Measurements from ENCODE around the gene CIZ1.
"Not testable (repeated sequence)": the region's sequence is repeated elsewhere in the genome, so short reads cannot be mapped to it uniquely, and the experiment has no call there.

The CIZ1 gene

DNA sequence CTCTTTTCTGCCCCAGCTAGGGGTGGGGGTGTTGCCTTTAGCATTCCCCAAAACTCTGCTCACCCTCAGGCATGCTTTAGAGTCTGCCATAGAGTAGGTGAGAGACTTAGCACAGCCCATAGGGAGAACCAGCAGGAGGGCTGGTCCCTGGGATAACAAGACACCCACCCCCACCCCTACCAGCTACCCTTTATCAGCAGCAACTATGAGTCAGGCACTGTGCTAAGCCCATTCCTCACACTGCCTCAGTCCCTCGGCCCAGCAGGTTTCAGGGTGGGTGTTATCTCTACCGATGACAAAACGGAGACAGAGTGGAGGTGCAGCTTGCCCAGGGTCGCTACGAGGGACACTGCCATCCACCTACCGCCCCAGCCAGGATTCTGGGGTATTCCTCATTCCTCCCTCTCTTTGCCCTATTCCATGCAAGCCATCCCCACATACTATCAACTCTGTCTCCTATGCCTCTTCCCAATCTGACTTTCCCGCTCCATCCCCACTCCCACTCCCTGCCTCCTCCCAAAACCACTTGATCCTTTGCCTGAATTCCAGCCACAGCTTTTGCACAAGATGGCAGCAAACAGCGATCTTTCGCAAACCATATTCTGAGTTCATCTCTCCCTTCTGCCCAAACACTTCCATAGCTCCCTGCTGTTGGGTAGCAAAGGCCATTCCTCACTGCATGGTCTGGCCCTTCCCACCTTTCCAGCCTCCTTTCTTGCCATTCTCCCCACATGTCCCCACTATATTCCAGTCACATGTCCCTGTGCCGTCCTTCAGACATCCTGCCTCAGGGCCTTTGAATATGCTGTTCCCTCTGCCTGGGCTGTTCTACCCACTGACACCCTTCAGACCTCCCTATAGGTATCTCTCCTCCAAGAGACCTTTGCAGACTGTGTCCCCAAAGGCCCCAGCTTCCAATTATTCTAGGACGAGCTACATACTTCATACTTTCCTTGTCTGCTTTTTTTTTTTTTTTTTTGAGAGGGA is 5.1 kb downstream of the CIZ1 start:
- no peak for FAIRE-seq

GRCh38 chr9:128182893-128183588 is 8.3 kb downstream of the CIZ1 start:
- no peak for FAIRE-seq

- FAIRE-seq, result not testable (repeated sequence)
Observed at GRCh38 chr9:128181480-128181879, 9.9 kb downstream of the CIZ1 start.

GRCh38 chr9:128180447-128180846 is 10.9 kb downstream of the CIZ1 start:
- no peak for FAIRE-seq

DNA sequence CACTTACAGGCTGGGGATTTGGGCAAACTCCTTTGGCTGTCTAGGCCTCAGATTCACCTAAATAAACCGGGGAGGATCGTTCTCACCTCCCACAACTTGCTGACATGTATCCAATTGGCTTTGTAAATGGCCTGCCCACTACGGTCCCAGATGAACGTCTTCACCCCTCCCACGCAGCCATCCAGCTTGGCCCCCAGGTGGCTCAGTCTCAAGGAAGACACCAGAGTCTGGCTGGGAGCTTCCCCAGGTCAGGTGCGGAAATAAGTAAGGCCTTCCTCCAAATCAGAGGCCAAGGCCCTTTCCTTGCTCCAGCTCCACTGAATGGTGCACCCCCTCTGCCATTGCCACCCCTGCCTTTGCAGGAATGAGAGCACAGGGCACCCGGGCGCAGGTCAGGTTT is 11.4 kb downstream of the CIZ1 start:
- FAIRE-seq, result no peak

DNA sequence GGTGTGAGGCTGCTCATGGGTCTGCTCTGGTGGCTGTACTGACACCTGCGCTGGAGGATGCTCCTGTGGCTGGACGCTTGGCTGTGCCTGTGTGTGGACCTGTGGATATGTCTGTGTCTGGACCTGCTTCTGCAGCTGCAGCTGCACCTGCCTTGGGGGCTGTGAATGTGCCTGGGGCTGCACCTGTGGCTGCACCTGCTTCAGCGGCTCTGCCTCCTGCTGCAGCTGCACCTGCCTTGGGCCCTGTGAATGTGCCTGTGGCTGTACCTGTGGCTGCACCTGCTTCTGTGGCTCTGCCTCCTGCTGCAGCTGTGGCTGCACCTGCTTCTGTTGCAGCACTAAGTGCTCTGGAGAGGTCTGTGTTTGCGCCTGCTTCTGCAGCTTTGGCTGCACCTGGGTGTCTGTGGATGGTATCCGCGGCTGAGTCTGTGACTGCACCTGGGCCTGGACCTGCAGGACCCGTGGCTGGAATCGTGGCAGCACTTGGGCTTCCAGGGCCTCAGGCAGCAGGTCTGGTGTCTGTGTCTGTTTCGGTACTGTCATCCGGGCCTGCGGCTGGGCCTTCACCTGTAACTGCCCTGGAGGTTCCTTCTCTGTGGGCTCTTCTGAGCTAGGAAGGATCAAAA is 12.5 kb downstream of the CIZ1 start:
- no peak for FAIRE-seq

GRCh38 chr9:128175726-128176125 is 15.6 kb downstream of the CIZ1 start:
- no peak for FAIRE-seq

DNA sequence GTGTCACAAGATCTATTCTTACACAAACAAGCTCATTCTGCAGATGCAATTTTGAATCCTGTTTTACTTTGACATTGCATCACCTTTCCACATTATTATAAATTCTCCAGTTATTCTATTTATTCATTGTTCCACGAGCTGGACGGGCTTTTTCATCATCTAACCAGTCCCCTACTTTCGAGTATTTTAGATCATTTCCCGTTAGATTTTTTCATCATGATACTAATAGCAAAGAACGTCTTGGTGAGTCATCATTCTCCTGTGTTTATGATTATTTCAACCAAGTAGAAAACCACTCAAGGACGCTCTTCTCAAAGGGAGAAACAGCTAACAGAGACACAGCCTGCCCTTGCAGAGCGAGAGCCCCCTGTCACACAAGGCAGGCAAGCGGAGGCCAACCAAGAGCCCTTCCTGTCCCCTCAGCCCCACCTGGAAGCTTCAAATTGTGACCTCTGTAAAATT is 16.2 kb downstream of the CIZ1 start:
- FAIRE-seq, result no peak

DNA sequence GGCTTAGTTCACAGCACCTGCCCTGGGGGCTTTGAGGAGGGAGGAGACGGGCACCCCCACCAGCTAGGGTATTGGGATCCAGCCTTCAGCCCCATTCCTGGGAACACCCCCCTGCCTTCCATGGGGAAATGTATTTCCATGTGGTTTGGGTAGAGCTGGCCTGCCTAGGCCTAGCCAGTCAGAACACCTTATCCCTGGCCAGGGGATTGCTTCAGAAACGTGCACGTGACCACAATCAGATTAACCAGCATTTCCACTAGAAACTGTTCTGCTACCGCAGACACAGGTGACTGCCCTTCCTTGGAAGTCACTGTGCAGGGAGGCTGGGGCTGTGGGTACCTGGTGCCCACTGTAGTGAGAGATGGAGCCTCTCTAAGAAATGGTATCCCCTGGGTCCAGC is 17.3 kb downstream of the CIZ1 start:
- no peak for FAIRE-seq

GRCh38 chr9:128169925-128170324 is 21.4 kb downstream of the CIZ1 start:
- FAIRE-seq, result no peak

- FAIRE-seq, result no peak
Observed at GRCh38 chr9:128169492-128169891, 21.9 kb downstream of the CIZ1 start.

DNA sequence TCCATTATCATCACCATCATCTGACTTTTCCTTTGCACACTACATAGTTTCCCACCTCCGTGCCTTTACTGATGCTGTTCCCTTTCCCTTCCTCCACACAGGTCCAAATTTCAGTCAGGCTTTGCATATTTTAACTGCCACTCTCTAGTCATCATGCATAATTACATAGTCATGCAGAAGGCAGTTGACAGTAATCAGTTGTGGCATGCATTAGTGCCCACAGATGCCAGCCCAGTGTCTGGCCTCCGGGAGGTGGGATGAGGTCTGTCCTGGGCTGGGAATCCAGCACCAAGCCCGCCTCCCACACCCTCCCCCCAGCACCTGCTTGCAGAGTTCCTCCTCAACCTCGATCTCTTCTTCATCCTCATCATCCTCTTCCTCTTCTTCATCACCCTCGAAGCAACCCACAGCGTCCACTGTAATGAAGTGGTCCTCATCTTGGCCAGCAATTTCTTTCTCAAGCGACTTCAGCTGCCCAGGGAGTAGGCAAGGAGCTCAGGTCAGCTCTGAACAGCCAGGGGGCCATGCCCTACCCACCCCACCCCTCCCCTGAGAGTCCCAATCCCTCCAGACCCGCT is 22.6 kb downstream of the CIZ1 start:
- FAIRE-seq, result no peak

- FAIRE-seq, result no peak
Observed at GRCh38 chr9:128167209-128167608, 24.2 kb downstream of the CIZ1 start.

DNA sequence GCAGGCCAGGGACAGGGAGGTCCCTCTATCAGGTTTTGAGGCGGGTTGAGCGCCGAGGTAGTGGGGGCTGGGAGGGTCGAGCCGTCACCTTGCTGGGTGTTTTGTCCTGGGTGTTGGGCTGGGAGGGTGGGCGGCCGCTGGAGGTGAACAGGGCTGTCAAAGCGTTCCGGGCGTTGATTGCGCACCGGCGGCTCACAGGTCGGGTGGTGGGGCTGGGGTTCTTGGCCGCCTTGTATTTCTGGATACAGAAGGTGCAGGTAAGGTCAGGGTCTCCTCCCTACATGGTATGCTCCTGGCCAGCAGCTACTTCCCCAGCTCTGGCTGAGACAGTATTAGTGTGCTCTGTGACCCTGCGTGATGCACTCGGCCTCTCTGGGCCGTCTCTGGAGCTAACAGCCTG is 25.2 kb downstream of the CIZ1 start:
- no peak for FAIRE-seq

- FAIRE-seq, result no peak
Observed at GRCh38 chr9:128164307-128164885, 27.0 kb downstream of the CIZ1 start.

DNA sequence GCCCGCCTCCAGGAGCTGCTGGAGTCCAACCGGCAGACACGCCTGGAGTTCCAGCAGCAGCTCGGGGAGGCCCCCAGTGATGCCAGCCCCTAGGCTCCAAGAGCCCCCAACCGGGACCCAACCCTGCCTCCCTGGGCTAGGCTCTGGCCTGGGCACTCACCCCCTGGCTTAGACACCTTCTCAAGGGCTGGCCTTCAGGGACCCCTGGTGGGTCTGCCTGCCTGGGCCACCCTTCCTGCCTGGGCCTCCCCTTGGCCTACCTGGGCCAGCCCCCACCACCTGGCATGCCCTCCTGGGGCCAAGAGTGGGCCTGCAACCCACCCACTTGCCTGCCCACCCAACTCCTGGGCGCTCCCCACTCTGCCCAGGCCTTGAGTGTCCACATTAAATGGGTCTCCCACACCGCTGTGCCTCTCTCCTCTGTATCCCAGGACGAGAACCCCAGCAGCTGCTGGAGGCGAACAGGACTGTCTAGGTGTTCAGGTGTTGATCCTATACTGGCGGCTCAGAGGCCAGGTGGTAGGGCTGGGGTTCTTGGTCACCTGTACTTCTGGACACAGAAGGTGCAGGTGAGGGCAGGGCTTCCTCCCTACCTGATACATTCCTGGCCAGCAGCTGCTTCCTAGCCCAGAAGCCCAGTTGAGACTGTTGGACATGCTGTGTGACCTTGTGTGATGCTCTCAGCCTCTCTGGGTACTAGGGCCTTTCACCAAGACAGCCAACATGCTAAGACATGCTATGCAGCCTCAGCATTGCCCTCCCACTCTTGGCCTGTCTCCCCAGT is 27.7 kb downstream of the CIZ1 start:
- no peak for FAIRE-seq

DNA sequence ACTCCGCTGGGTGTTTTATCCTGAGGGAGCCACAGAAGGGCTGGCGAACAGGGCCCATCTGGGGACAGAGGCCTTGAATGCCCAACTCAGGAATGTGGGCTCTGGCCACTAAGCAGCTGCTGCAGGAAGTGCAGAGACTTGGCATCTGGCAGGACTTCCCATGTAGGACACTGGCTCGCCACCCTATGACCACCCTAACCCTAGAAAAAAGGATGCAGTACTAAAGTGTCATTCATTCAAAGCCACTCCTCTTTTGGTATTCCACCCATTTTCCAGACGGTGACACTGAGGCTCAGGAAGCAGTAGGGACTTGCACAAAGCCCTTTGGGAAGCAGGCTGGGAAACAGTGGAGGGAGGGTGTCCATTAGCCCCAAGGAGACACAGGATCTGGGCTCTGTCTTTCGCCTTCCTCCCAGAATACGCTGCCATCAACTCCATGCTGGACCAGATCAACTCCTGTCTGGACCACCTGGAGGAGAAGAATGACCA is 28.3 kb downstream of the CIZ1 start:
- no peak for FAIRE-seq

DNA sequence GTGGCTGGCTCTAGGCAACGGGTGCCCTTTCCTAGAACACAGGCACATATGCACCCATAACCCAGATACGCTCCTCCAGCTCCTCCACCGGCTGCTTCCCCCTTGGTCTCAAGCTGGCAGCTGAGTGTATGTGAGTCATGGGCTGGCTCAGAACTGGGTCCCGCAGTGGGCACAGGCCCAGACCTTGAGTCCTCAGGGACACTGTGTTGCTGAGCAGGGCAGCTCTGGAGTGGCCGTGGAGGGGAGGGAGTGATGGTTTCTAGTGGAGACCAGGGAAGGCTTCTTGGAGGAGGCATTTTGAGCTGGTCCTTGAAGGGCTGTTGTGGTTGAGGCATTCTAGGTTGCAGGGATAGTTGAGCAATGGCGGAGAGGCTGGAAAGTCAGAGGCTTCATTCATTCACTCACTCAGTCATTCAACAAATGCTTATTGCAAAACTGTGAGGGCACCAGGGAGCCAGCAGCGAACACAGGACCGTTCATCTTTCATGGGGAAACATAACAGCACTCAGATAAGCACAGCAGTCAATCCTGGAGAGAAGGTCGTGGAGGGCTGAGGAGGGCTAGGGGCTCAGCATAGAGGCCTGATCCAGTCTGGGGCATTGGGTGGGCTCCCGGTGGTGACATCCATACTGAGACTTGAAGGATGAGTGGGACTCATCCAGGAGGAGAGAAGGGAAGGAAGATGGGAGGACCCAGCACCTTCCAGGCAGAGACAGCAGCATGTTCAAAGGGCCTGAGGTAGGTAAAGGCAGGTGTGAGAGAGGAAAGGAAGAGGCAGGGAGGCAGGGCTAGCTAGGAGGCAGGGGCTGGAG is 29.0 kb downstream of the CIZ1 start:
- FAIRE-seq, result no peak

GRCh38 chr9:128161215-128161902 is 30.0 kb downstream of the CIZ1 start:
- FAIRE-seq, result no peak

DNA sequence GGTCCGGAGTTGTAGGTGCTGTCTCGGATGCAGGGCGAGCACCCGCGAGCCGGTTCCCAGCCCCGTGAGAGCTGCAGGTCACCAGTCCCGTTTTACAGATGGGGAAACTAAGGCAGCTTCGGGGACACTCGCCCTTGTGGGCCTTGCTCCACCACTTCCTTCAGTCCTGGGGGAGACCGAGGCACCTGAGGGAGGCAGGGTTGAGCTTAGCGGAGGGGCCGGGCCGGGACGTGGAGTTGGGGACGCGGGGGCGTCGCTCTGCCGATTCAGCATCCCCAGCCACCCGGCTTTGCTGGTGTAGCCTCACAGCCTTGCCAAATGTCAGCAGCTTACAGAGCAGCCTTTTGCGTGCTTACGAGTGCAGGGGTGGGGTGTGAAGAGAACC is 30.8 kb downstream of the CIZ1 start:
- no peak for FAIRE-seq

Data from islet of Langerhans (tissue), 1 donor.